ENCODE measurements around the gene AMOTL1. TPM values are rescaled to one million over a fixed set of nuclear protein-coding genes. Genes with fewer than 3 reads are reported as not detected.

Gene AMOTL1
- total and polyA plus RNA-seq, 2 of the 8 experiments (the other 6 are each of a cell fraction or from before 2014, with no cell fraction given): 9.0 to 27.6 TPM

DNA sequence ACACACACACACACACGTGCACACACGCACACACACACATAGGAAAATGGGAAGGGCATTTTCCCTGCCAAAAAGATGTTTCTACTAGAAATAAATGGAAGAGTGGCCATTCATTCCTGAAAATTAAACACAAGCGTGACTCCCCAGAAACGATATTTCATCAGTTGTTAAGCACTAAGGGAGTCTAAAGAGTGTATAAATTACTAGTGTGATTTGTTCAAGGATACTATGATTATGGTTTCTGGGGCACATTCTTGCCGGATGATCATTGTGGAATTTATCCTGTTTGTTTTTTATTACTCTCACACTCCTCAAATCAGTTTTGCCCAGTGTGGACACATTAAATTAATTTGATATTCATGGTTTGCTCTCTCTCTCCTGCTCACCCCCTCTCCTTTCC is 16.4 kb upstream of the AMOTL1 start:
- no peaks in the 10 kb centered on the region for H3K27me3 ChIP-seq (replicated peaks in 1 of 4; ENCODE audit: control insufficient read depth in 3 of 4, extremely low read depth in 1 of 4, insufficient read depth in 3 of 4, low read length in 3 of 4)
- no peak overlapping the region for H3K18ac ChIP-seq (ENCODE audit: extremely low read depth, low read length)
- DNase-seq (ENCODE audit: low read depth in 1 of 2, low spot score in 2 of 2): no peak
- peaks cover 0 to 3% (median 0%) of the 10 kb centered on the region in 4 experiments; a peak in 2 of 7 replicates for H3K4me1 ChIP-seq (replicated peaks in 1 of 4; ENCODE audit: control insufficient read depth in 3 of 4, insufficient read depth in 4 of 4, low read length in 3 of 4)
- H3K9me3 ChIP-seq (ENCODE audit: insufficient read depth in 2 of 2, low read depth in 1 of 2, low read length in 1 of 2): no peaks in the 10 kb centered on the region
- H3K36me3 ChIP-seq (ENCODE audit: control insufficient read depth in 2 of 4, insufficient read depth in 4 of 4, low read length in 3 of 4): no peaks in the 10 kb centered on the region
- no peak overlapping the region for H3K23ac ChIP-seq (ENCODE audit: insufficient read length)
- H3K4ac ChIP-seq (replicated peaks; ENCODE audit: insufficient read length, low read depth, low read length): no peak overlapping the region
- no peak overlapping the region for H3K14ac ChIP-seq (ENCODE audit: insufficient read length)
- H4K20me1 ChIP-seq (replicated peaks in 1 of 2; ENCODE audit: control insufficient read depth in 1 of 2, insufficient read depth in 2 of 2, low read length in 2 of 2): no peaks in the 10 kb centered on the region
- no peak overlapping the region for H2BK15ac ChIP-seq (ENCODE audit: low read length)
- no peak overlapping the region for H3K4me2 ChIP-seq (ENCODE audit: insufficient read depth in 1 of 2, low read depth in 2 of 2, low read length in 2 of 2)
- no peak for FAIRE-seq
- no peaks in the 10 kb centered on the region for H3K79me1 ChIP-seq (ENCODE audit: low read depth, low read length)
- H3K4me3 ChIP-seq (ENCODE audit: extremely low read depth in 1 of 4, insufficient read depth in 2 of 4, low read depth in 3 of 4, low read length in 4 of 4): no peak overlapping the region
- H3K23me2 ChIP-seq (ENCODE audit: low read depth, low read length): no peaks in the 10 kb centered on the region
- CTCF ChIA-PET (ENCODE audit: partially characterized antibody): no interaction called here
- no peak overlapping the region for H2BK20ac ChIP-seq (ENCODE audit: low read length)
- H2AK5ac ChIP-seq (ENCODE audit: low read depth, low read length): no peak overlapping the region; the same call in 1 of the 2 replicates
- H4K5ac ChIP-seq (ENCODE audit: insufficient read length, low read depth, low read length): no peak overlapping the region
- no peak overlapping the region for H3K9ac ChIP-seq (replicated peaks in 1 of 4; ENCODE audit: extremely low read depth in 1 of 4, low read depth in 3 of 4, low read length in 3 of 4)
- no peak overlapping the region for H4K8ac ChIP-seq (ENCODE audit: extremely low read depth, insufficient read depth, low read length)
- H3K27ac ChIP-seq (ENCODE audit: low read depth, low read length): no peak overlapping the region
- no peak overlapping the region for H3K56ac ChIP-seq (replicated peaks; ENCODE audit: insufficient read length, low read depth, low read length)
- POLR2A ChIA-PET (ENCODE audit: partially characterized antibody): no interaction called here
- H2AFZ ChIP-seq (ENCODE audit: low read length): no peak overlapping the region
- H3K79me2 ChIP-seq (ENCODE audit: control insufficient read depth in 1 of 2, insufficient read depth in 2 of 2, low read length in 2 of 2): no peaks in the 10 kb centered on the region
- no peak overlapping the region for H2BK5ac ChIP-seq (ENCODE audit: low read depth, low read length)
- WGBS, 2 experiments (ENCODE audit: extremely low coverage in 1 of 2, insufficient coverage in 1 of 2, insufficient read length in 1 of 2, insufficient replicate concordance in 2 of 2, low coverage in 1 of 2, low lambda C conversion rate in 2 of 2, missing lambda C conversion rate in 1 of 2): 87% methylated on average over 5 of the region's 5 CpGs; no CpG with 5 or more reads in 1 of the 2 experiments
- H2BK120ac ChIP-seq (replicated peaks; ENCODE audit: low read depth, low read length): no peak overlapping the region
- H2BK12ac ChIP-seq (ENCODE audit: low read depth, low read length): no peak overlapping the region
- H4K91ac ChIP-seq (replicated peaks; ENCODE audit: insufficient read length, low read length): no peak overlapping the region
- TF ChIP-seq EGR1 (IDR thresholded peaks at IDR 0.05; ENCODE audit: borderline replicate concordance, low read depth, low read length) (no peak), SAP30 (IDR thresholded peaks at IDR 0.05; ENCODE audit: insufficient read depth, insufficient replicate concordance, low read length) (no peak), SP2 (IDR thresholded peaks at IDR 0.05; ENCODE audit: low read length) (no peak), SIRT6 (IDR thresholded peaks at IDR 0.05; ENCODE audit: low read length) (no peak), POLR2AphosphoS5 (IDR thresholded peaks at IDR 0.05; ENCODE audit: low read depth, low read length) (no peak), ASH2L (IDR thresholded peaks at IDR 0.05; ENCODE audit: low read length) (no peak), HDAC6 (IDR thresholded peaks at IDR 0.05; ENCODE audit: low read depth, low read length) (no peak), HDAC2 (IDR thresholded peaks at IDR 0.05; ENCODE audit: borderline replicate concordance in 1 of 2, low read depth in 2 of 2, low read length in 2 of 2) (no peak), TAF7 (optimal IDR thresholded peaks at IDR 0.05; ENCODE audit: borderline replicate concordance, low read depth, low read length) (no peak)
- TF ChIP-seq, protein P1, sequence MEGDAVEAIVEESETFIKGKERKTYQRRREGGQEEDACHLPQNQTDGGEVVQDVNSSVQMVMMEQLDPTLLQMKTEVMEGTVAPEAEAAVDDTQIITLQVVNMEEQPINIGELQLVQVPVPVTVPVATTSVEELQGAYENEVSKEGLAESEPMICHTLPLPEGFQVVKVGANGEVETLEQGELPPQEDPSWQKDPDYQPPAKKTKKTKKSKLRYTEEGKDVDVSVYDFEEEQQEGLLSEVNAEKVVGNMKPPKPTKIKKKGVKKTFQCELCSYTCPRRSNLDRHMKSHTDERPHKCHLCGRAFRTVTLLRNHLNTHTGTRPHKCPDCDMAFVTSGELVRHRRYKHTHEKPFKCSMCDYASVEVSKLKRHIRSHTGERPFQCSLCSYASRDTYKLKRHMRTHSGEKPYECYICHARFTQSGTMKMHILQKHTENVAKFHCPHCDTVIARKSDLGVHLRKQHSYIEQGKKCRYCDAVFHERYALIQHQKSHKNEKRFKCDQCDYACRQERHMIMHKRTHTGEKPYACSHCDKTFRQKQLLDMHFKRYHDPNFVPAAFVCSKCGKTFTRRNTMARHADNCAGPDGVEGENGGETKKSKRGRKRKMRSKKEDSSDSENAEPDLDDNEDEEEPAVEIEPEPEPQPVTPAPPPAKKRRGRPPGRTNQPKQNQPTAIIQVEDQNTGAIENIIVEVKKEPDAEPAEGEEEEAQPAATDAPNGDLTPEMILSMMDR (IDR thresholded peaks at IDR 0.05; ENCODE audit: control extremely low read depth in 1 of 3, insufficient read depth in 1 of 3, low read depth in 1 of 3, low read length in 3 of 3): no peak
- TF ChIP-seq, protein P2, sequence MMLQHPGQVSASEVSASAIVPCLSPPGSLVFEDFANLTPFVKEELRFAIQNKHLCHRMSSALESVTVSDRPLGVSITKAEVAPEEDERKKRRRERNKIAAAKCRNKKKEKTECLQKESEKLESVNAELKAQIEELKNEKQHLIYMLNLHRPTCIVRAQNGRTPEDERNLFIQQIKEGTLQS (IDR thresholded peaks at IDR 0.05; ENCODE audit: insufficient read depth, low read depth, low read length): no peak
